Gastrocnemius medialis (tissue), 4 donors: ENCODE measurements around the gene CSNK2A2.

Source experiments
- CTCF ChIP-seq, 5 experiments: fragments of 450-650 bp in 3 of 5; fragments of 200-600 bp in 2 of 5; sonication (generic) in 2 of 5; IDR thresholded peaks in 4 of 5; conservative IDR thresholded peaks in 1 of 5; 1 replicate in 4 of 5; 2 replicates in 1 of 5; pipeline ENCODE4 v1.5.1; 2016 to 2019; ENCODE audit warnings: antibody characterized with exemption in 5 of 5, mild to moderate bottlenecking in 3 of 5, moderate library complexity in 3 of 5
- POLR2A ChIP-seq, 2 donors: fragments of 450-650 bp; IDR thresholded peaks; one replicate each; pipeline ENCODE4 v1.6.1; 2017; ENCODE audit warnings: antibody characterized with exemption in 2 of 2, mild to moderate bottlenecking in 2 of 2, moderate library complexity in 2 of 2

- TF ChIP-seq CTCF (IDR thresholded peaks at IDR 0.05 in 4 of 5, conservative IDR thresholded peaks at IDR 0.05 in 1 of 5) (no peak), POLR2A (IDR thresholded peaks at IDR 0.05) (no peak)
Measured at GRCh38 chr16:58219432-58219831, 21.5 kb upstream of the CSNK2A2 start.
